Measurements from ENCODE around the gene RNPS1.

Gene RNPS1

DNA sequence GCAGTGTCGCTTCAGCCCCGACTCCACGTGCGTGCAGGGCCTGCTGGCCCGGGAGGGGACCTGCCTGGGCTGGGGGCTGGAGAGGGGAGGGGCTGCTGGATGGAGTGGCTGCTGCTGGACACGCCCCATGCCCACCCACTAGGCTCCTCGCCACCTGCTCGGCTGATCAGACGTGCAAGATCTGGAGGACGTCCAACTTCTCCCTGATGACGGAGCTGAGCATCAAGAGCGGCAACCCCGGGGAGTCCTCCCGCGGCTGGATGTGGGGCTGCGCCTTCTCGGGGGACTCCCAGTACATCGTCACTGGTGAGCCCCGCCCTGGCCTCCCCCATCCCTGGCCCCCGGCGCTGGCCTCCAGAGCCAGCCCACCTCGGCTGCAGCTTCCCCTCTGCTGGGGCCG is 59.6 kb downstream of the RNPS1 start:
- TF ChIP-seq, protein P1, sequence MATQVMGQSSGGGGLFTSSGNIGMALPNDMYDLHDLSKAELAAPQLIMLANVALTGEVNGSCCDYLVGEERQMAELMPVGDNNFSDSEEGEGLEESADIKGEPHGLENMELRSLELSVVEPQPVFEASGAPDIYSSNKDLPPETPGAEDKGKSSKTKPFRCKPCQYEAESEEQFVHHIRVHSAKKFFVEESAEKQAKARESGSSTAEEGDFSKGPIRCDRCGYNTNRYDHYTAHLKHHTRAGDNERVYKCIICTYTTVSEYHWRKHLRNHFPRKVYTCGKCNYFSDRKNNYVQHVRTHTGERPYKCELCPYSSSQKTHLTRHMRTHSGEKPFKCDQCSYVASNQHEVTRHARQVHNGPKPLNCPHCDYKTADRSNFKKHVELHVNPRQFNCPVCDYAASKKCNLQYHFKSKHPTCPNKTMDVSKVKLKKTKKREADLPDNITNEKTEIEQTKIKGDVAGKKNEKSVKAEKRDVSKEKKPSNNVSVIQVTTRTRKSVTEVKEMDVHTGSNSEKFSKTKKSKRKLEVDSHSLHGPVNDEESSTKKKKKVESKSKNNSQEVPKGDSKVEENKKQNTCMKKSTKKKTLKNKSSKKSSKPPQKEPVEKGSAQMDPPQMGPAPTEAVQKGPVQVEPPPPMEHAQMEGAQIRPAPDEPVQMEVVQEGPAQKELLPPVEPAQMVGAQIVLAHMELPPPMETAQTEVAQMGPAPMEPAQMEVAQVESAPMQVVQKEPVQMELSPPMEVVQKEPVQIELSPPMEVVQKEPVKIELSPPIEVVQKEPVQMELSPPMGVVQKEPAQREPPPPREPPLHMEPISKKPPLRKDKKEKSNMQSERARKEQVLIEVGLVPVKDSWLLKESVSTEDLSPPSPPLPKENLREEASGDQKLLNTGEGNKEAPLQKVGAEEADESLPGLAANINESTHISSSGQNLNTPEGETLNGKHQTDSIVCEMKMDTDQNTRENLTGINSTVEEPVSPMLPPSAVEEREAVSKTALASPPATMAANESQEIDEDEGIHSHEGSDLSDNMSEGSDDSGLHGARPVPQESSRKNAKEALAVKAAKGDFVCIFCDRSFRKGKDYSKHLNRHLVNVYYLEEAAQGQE (IDR thresholded peaks at IDR 0.05; ENCODE audit: insufficient replicate concordance, low read depth): no peak
- no peak for TF ChIP-seq SPI1 (IDR thresholded peaks at IDR 0.05; ENCODE audit: borderline replicate concordance, low read depth)
- Histone ChIP-seq H3K27ac (replicated peaks) (no peak overlapping the region), H3K27me3 (ENCODE audit: insufficient read depth, poor library complexity, severe bottlenecking) (no peaks in the 10 kb centered on the region), H3K4me3 (replicated peaks; ENCODE audit: insufficient read depth, low read length) (no peak overlapping the region)
- no peak for DNase-seq (ENCODE audit: low read depth in 1 of 2, low spot score in 1 of 2)

DNA sequence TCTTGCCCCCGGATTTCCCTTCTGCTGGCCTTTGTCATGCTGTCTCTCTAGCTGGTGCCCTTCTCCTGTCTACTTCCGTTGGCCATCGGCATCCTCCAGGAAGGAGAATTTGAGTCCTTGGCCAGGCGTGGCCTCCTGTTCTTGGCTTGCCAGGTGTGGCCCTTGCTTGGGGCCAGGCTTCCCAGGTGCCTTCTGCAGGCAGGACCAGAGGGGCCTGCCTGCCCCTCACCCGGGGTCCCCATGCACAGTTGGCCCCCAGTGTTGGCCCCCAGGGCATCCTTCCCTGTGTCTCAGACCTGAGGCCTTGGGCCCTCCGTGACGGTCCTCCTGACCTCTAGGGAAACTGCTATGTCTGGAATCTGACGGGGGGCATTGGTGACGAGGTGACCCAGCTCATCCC is 60.1 kb downstream of the RNPS1 start:
- Histone ChIP-seq H3K27me3 (ENCODE audit: insufficient read depth, poor library complexity, severe bottlenecking) (no peaks in the 10 kb centered on the region), H3K4me3 (replicated peaks; ENCODE audit: insufficient read depth, low read length) (no peak overlapping the region), H3K27ac (replicated peaks) (no peak overlapping the region)
- no peak for DNase-seq (ENCODE audit: low read depth in 1 of 2, low spot score in 1 of 2)
- TF ChIP-seq, protein P2, sequence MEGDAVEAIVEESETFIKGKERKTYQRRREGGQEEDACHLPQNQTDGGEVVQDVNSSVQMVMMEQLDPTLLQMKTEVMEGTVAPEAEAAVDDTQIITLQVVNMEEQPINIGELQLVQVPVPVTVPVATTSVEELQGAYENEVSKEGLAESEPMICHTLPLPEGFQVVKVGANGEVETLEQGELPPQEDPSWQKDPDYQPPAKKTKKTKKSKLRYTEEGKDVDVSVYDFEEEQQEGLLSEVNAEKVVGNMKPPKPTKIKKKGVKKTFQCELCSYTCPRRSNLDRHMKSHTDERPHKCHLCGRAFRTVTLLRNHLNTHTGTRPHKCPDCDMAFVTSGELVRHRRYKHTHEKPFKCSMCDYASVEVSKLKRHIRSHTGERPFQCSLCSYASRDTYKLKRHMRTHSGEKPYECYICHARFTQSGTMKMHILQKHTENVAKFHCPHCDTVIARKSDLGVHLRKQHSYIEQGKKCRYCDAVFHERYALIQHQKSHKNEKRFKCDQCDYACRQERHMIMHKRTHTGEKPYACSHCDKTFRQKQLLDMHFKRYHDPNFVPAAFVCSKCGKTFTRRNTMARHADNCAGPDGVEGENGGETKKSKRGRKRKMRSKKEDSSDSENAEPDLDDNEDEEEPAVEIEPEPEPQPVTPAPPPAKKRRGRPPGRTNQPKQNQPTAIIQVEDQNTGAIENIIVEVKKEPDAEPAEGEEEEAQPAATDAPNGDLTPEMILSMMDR (IDR thresholded peaks at IDR 0.05; ENCODE audit: insufficient read depth, low read length): no peak
- TF ChIP-seq GABPA (IDR thresholded peaks at IDR 0.05; ENCODE audit: low read depth) (no peak), POLR2AphosphoS5 (IDR thresholded peaks at IDR 0.05; ENCODE audit: low read depth) (no peak)

DNA sequence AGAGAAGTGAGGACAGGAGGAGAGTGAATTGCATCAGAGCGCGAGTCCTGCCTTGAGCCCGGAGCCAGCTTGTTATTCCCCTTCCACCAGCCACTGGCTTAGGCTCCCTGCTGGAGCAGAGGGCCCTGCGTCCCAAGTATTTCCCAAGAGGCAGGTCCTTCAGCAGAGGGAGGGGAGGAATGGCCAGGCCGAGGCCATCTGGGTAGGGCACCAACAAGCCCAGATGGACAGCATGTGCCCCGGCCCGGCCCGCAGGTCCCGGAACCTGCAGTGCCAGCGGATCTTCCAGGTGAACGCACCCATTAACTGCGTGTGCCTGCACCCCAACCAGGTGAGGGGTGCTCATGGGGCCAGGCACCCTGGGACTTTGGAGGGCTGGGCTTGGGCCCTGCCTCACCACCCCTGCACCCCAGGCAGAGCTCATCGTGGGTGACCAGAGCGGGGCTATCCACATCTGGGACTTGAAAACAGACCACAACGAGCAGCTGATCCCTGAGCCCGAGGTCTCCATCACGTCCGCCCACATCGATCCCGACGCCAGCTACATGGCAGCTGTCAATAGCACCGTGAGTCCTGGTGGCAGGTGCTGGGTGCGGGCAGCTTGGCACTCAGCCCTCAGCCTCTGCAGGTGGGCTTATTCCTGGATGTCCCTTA is 61.0 kb downstream of the RNPS1 start:
- TF ChIP-seq POLR2AphosphoS5 (IDR thresholded peaks at IDR 0.05; ENCODE audit: low read depth) (0 out of 2 replicates have a peak, but pooled peaks have one; percentile 16), SPI1 (IDR thresholded peaks at IDR 0.05; ENCODE audit: borderline replicate concordance, low read depth) (no peak)
- peak; percentile 77 to 80 for DNase-seq (ENCODE audit: low read depth in 1 of 2, low spot score in 1 of 2)
- H3K27me3 ChIP-seq (ENCODE audit: insufficient read depth, poor library complexity, severe bottlenecking): no peaks in the 10 kb centered on the region
- peak overlapping the region; percentile 80 for H3K4me3 ChIP-seq (replicated peaks; ENCODE audit: insufficient read depth, low read length)
- peak overlapping the region; percentile 97 for H3K27ac ChIP-seq (replicated peaks)

DNA sequence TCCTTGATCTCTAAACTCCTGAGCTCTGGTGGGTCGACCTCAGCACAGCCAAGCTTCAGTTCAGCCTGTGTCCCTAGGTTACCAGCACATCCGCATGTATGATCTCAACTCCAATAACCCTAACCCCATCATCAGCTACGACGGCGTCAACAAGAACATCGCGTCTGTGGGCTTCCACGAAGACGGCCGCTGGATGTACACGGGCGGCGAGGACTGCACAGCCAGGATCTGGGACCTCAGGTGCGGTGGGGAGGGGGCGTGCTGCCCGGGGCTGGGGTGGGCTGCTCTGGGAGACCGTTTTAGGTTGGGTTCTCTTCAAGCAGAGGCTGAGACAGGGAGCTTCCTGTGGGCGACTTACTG is 61.5 kb downstream of the RNPS1 start:
- peak in 1 of 2 experiments; percentile 14 for DNase-seq (ENCODE audit: low read depth in 1 of 2, low spot score in 1 of 2)
- Histone ChIP-seq H3K27ac (replicated peaks) (peak overlapping the region; percentile 97), H3K4me3 (replicated peaks; ENCODE audit: insufficient read depth, low read length) (peak overlapping the region; percentile 80), H3K27me3 (ENCODE audit: insufficient read depth, poor library complexity, severe bottlenecking) (no peaks in the 10 kb centered on the region)
- no peak for TF ChIP-seq GABPA (IDR thresholded peaks at IDR 0.05; ENCODE audit: low read depth)
- TF ChIP-seq, protein P1 (IDR thresholded peaks at IDR 0.05; ENCODE audit: insufficient replicate concordance, low read depth): no peak
- no peak for TF ChIP-seq POLR2AphosphoS5 (IDR thresholded peaks at IDR 0.05; ENCODE audit: low read depth)
- TF ChIP-seq SPI1 (IDR thresholded peaks at IDR 0.05; ENCODE audit: borderline replicate concordance, low read depth): no peak
- TF ChIP-seq, protein P2 (IDR thresholded peaks at IDR 0.05; ENCODE audit: insufficient read depth, low read length): no peak

DNA sequence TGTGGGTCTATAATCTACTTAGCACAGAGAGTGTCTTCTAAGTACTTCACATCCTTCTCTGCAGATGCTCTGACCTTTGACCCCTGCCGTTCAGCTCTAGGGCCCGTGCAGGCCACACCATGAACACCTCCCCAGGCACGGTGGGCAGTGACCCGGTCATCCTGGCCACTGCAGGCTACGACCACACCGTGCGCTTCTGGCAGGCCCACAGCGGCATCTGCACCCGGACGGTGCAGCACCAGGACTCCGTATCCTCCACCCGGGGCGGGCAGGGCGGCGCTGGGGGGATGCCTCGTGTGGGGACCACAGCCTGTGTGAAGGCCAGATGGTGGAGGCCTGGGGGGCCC is 62.0 kb downstream of the RNPS1 start:
- peak overlapping the region; percentile 97 for H3K27ac ChIP-seq (replicated peaks)
- peak overlapping the region; percentile 80 for H3K4me3 ChIP-seq (replicated peaks; ENCODE audit: insufficient read depth, low read length)
- no peak for DNase-seq (ENCODE audit: low read depth in 1 of 2, low spot score in 1 of 2)
- no peaks in the 10 kb centered on the region for H3K27me3 ChIP-seq (ENCODE audit: insufficient read depth, poor library complexity, severe bottlenecking)
- TF ChIP-seq GABPA (IDR thresholded peaks at IDR 0.05; ENCODE audit: low read depth) (no peak), POLR2AphosphoS5 (IDR thresholded peaks at IDR 0.05; ENCODE audit: low read depth) (peak; percentile 17; the same call in 1 of the 2 replicates), SPI1 (IDR thresholded peaks at IDR 0.05; ENCODE audit: borderline replicate concordance, low read depth) (no peak)
- TF ChIP-seq, protein P2 (IDR thresholded peaks at IDR 0.05; ENCODE audit: insufficient read depth, low read length): no peak
- TF ChIP-seq, protein P1 (IDR thresholded peaks at IDR 0.05; ENCODE audit: insufficient replicate concordance, low read depth): no peak
